ENCODE results near the gene SLC38A11.

SLC38A11 gene

DNA sequence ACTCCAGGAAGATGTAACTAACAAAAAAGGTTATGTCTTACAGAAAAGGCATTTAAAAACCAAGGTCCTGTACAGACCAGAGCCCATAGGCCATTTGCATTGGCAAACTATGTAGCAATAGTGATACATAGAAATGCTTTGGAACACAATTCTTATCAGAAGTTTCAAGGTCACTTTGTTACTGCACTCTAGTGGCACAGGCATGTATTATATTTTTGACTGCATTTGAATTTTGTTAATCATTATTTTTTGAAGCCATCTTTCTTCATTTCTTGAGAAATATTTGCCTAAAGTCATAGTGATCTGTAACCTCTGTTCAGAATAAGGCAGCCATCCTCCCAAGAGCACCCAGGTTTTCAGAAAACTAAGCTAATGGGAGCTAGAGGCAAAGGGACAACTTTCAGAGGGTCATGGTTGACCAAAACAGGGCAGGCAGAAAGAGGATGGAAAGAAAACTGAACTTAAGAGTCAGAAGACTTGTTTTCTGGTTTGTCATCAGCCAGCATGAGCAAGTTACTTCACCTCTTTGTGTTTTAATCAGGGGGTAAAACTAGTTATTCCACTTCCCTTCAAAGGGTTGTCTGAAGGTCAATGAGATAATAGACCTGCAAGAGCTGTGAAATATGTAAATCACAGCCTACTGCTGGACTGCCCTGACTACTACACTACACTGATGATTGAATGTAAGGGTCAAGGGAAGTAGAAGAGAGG is 41.5 kb downstream of the SLC38A11 start:
- no peak for DNase-seq

DNA sequence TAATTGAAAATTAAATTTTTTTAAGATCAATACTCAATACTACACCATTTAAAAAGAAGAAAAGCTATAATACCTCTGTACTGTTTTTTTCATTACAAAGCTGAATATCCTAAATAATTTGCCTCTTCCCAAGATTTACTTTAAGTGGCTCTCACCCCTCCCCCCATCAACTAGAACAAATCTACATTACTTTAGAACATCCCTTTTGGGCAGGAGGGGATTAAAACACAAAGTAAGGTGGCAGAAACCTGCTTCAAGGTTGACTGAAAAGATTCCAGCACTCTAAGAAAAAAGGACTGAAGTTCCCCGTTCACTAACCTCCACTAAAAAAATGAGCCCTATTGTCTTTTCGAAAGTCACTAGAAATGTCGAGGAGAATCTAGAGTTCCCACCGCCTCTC is 42.3 kb downstream of the SLC38A11 start:
- no peak for DNase-seq

GRCh38 chr2:164911832-164912231 is 43.5 kb downstream of the SLC38A11 start:
- DNase-seq: no peak

- no peak for DNase-seq
Measured at GRCh38 chr2:164910101-164910899, 45.0 kb downstream of the SLC38A11 start.

DNA sequence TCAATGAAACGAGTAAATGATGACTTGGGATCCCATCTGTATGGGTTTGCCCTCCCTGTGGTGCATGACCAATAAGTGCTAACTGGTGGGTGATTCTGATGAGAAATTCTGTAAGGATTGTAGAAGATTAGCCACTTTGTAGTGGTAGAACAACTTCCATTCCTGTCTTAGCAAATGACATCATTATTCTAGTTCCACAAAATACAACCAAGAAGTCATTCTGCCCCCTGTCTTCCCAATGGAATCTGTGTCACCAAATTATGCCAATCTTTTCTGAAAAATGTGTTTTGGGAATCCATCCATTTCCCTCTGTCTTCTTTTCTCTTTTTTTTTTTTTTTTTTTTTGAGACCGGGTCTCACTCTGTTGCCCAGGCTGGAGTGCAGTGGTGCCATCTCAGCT is 48.4 kb downstream of the SLC38A11 start:
- DNase-seq: no peak

DNA sequence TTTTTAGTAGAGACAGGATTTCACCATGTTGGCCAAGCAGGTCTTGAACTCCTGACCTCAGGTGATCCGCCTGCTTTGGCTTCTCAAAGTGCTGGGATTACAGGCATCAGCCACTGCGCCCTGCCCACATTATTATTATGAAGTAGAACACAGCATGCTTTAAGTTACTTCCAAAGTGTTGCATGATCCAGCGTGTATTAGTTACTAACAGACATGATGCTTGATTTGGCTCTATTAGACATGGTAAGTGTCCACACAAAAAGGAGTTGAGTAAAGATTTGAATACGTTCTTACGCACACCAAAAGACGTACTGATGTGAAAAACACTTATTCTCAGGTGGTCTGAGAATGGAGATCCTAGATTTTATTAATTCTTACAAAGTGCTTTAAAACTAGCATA is 50.0 kb downstream of the SLC38A11 start:
- no peak for DNase-seq

GRCh38 chr2:164903951-164904350 is 51.4 kb downstream of the SLC38A11 start:
- DNase-seq: no peak

DNA sequence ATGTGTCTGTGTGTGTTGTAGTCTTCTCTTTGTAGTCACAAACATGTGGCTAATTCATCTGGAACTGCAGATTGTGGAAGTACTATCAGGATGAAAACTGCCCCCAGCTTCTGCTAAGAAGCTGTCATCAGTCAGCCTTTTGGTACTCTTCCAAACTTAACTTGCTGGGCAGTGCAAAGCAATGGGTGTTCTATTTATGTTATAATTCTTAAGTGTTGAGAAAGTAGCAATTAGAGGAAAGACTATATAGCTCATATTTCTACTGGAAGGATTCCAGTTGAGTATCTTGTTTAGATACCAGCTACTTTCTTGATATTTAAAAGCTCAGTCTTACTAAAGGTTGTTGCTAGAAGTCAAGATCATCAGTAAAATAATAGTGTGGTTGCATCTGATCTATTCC is 52.1 kb downstream of the SLC38A11 start:
- DNase-seq: no peak

- no peak for DNase-seq
Measured at GRCh38 chr2:164899121-164899520, 56.2 kb downstream of the SLC38A11 start.

DNA sequence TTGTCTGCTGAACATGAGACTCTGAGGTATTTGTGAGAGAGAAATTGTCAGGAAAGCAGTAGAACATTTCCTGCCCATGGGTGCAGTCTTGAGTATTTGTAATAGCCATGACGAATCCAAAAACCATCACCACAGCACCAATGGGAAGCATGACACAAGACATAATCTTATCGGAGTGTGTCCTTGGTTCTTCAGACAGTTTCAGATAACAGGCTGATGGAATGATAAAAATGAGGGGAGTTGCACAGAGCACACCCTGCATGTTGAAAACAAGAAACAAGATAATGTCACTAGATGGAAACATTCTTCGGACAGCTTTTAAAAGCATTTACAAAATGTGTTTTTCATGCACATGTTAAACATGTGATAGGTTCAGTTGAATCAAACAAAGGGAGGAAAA is 56.9 kb downstream of the SLC38A11 start:
- DNase-seq: no peak

DNA sequence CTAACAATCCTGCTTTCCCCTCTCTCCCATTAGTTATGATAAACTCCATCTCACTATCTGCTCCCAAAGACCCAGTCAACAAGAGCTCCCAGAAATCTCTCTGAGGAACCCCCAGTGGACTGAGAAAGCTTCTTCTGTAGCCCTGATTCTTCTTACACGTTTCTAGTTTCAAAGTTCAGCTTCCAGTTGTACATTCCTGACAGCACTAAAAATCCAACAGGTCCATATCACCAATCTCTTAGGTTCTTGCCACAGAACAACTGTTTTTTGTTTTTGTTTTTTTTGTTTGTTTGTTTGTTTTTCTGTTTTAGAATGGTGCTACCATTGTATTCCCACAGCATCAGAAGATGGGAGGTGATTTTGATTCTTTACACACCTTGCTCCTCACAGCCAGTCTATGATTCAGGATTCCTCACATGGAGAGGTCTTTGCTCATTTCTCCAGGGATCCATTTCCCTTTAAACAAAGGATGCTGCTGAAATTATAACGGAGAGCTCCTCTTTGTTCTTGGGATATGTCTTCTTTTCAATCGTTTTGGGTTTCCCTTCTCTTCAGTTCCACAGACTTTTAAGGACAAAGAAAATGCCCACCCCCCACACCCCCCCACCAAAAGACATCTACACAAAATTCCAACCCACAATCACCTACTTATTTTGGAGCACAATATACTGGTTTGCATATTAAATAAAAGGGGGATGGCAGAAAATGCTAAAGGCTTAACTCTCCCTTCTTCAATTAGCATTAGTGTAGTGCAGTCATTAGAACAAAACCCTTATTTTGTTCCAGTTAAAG is 57.7 kb downstream of the SLC38A11 start:
- no peak for DNase-seq

- DNase-seq: no peak
Measured at GRCh38 chr2:164896634-164897355, 58.5 kb downstream of the SLC38A11 start.

DNA sequence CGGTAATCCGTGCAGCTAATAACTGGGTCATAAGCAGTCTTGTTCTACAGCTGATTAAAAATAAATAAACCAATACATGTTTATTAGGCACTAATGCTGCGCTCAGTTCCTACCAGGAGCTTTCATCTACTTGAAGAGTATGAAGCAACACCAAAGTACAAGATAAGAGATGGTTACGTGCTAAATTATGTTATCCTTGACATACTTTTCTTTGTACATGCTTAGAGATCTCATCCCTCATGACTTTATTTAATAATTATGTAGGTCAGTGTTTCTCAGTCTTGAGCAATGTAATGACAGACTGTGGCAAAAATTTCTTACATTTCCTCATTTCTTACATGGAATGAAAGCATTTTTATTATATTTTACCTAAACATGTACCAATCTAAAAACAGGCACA is 59.1 kb downstream of the SLC38A11 start:
- DNase-seq: no peak

DNA sequence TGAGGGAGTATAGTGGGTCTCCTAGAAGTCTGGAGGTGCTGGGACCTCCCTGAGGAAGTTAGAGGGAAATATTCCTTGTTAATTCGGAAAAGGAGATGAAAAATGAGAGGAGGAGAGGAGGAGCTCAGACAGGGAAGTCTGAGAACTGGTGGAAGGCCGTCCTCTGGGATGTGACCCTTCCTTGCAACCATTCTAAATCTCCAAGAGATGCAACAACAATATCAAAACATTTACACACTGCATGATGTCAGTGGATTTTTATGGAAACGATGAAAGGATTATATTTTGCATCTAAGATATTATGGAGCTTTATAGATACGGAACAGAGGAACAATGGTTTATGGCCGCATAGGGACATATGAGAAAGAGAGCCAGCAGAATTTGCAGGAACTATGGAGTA is 63.9 kb downstream of the SLC38A11 start:
- no peak for DNase-seq

GRCh38 chr2:164890544-164890943 is 64.8 kb downstream of the SLC38A11 start:
- no peak for DNase-seq

DNA sequence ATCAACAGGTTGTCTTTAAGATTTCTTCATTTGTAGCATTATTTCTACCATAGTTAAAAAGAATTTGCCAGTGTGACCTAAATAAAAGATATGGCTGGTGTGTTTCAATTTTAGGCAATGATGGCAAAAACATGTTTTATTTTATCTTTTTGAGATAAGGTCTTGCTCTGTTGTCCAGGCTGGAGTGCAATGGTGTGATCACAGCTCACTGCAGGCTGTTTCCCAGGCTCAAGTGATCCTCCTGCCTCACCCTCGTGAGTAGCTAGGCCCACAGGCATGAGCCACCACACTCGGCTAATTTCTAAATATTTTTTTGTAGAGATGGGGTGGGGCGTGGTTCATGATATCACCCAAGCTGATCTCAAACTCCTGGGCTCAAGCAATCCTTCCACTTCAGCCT is 66.7 kb downstream of the SLC38A11 start:
- DNase-seq: no peak

DNA sequence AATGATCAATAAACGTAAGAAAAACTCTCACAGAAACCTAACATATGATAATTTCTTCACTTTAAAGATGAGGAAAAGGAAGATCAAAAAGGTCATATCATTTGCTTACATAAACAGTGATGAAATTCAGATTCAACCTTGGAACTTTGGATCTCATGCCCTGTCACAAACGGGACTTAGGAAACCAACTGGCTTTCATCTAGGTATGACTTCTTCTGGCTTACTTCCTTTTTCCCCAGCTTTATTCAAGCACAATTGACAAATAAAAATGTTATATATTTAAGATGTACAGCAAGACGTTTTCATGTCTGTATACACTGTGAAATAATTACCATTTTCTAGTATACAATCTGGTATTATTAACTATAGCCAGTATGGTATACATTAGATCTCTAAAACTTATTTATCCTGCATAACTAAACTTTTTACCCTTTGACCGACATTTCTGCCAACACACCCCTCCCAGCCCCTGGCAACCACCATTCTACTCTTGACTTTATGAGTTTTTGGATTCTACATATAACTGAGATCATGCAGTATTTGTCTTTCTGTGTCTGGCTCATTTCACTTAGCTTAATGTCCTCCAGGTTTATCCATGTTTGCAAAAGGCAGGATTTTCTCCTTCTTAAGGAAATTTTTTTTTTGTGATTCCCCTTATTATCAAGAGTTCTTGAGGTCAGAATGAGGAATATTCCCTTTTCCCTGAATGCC is 67.7 kb downstream of the SLC38A11 start:
- no peak for DNase-seq

DNA sequence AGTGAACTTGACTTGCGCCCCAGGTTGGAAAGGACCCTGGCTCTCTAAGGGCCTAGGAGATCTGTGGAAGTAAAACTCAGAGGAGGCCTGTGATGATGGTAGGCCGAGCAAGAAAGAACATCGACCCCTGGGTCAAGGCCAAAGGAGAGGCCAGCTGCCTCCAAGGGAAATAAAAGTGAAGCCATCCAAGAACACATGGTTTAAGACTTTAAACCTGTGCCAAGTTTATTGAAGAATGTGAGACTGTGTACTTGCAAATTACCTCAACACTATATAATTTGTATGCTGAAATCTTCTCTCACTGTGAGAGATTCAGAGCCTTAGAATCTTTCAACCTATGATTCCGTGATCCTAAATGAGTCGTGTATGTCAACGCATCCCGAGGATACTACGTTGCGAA is 73.0 kb downstream of the SLC38A11 start:
- DNase-seq: no peak

DNA sequence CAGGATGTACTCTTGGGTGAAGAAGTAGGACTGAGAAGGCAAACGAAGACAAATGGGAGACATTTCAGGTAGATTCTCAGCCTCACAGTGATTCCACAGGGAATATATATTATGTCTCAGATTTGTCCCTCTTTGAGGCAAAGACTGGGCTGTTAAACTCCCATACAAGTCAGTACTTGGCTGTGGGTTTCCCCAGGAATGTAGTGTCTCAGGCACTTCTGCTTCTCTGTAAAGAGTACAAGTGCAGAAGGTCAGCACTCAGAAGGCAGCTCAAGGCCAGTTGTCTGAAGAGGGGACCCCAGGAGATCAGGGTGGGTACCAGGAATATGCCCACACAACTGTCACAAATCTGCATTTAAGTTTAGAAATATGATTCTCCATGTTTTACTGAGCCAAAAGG is 73.8 kb downstream of the SLC38A11 start:
- DNase-seq: no peak

DNA sequence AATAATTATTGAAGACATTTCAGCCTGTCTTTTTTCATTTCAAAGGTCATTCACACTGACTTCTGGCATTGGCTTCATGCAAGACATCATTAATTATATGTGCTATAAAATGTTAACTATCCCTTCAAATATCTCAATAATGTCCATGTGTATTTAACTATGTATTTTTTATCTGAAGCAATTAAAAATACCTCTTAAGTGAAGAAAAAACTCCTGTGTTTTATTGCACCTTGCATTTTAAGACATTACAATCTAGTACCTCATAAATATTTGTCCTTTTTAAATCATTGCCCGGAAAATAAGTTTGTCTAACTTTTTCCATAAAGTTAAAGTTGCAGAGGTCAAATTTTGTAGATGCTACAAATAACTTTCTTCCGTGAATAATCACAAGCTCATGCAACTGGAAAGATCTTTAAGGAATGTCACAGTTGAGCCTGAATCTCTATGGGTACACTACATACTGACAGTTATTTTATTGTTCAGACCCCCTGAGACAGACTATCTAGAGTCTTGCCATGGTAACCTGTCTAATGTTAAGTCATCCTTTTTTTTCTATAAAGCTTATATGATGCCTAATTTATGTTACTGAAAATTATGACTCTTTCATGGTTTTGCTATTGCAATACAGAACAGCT is 75.3 kb downstream of the SLC38A11 start:
- no peak for DNase-seq

- DNase-seq: no peak
Measured at GRCh38 chr2:164877927-164878326, 77.4 kb downstream of the SLC38A11 start.

- DNase-seq: no peak
Measured at GRCh38 chr2:164877169-164877568, 78.2 kb downstream of the SLC38A11 start.

Data from activated CD4-positive, alpha-beta T cell treated with anti-CD3 and anti-CD28 coated beads for 1 hour (primary cell).